HUES6 (cell line): Measurements from ENCODE around the gene GPR157.
"Not testable (repeated sequence)": the region's sequence is repeated elsewhere in the genome, so short reads cannot be mapped to it uniquely, and the experiment has no call there.

Experiments used
- H3K27ac ChIP-seq: 2 replicates; pipeline ENCODE4 v1.7.0; 2013; ENCODE audit warnings: low read depth, mild to moderate bottlenecking, low read length, inconsistent platforms
- H3K27me3 ChIP-seq: 2 replicates; pipeline ENCODE4 v1.6.1; 2013; ENCODE audit warnings: low read length; ENCODE audit not compliant: control insufficient read depth, insufficient read depth
- H3K36me3 ChIP-seq: 2 replicates; pipeline ENCODE4 v1.6.1; 2013; ENCODE audit warnings: low read length; ENCODE audit not compliant: control insufficient read depth, insufficient read depth
- H3K4me1 ChIP-seq: 2 replicates; pipeline ENCODE4 v1.6.1; 2013; ENCODE audit warnings: low read length; ENCODE audit not compliant: control insufficient read depth, insufficient read depth
- H3K4me3 ChIP-seq: 2 replicates; pipeline ENCODE4 v1.5.1; 2013; ENCODE audit warnings: low read depth, low read length
- H3K9ac ChIP-seq: one replicate; pipeline ENCODE4 v1.6.1; 2013; ENCODE audit warnings: mild to moderate bottlenecking, low read length
- H3K9me3 ChIP-seq: 2 replicates; pipeline ENCODE4 v1.6.1; 2013; ENCODE audit warnings: low read depth, low read length; ENCODE audit not compliant: control insufficient read depth, insufficient read depth

GPR157 gene

GRCh38 chr1:9161342-9161741 is 32.4 kb upstream of the GPR157 start:
- Histone ChIP-seq H3K9me3 (no peaks in the 10 kb centered on the region), H3K4me3 (no peak overlapping the region), H3K27ac (no peak overlapping the region), H3K4me1 (peaks cover 24% of the 10 kb centered on the region), H3K27me3 (no peaks in the 10 kb centered on the region), H3K36me3 (0 out of 2 replicates have a peak, but pooled peaks cover 3% of the 10 kb centered on the region), H3K9ac (no peak overlapping the region)

- Histone ChIP-seq H3K4me1 (peaks cover 17% of the 10 kb centered on the region), H3K27ac (no peak overlapping the region), H3K27me3 (no peaks in the 10 kb centered on the region), H3K9ac (no peak overlapping the region), H3K36me3 (0 out of 2 replicates have a peak, but pooled peaks cover 3% of the 10 kb centered on the region), H3K9me3 (no peaks in the 10 kb centered on the region), H3K4me3 (no peak overlapping the region)
These were observed 31.3 kb upstream of the GPR157 start for GRCh38 chr1:9160079-9160717.

GRCh38 chr1:9155879-9156278 is 27.0 kb upstream of the GPR157 start:
- H3K4me3 ChIP-seq: no peak overlapping the region
- no peaks in the 10 kb centered on the region for H3K4me1 ChIP-seq
- peaks cover 27% of the 10 kb centered on the region for H3K36me3 ChIP-seq
- no peaks in the 10 kb centered on the region for H3K27me3 ChIP-seq
- H3K27ac ChIP-seq: no peak overlapping the region
- H3K9ac ChIP-seq: no peak overlapping the region
- no peaks in the 10 kb centered on the region for H3K9me3 ChIP-seq

GRCh38 chr1:9155405-9155804 is 26.5 kb upstream of the GPR157 start:
- H3K4me1 ChIP-seq, H3K9ac ChIP-seq: not testable (repeated sequence)
- H3K36me3 ChIP-seq: peaks cover 32% of the 10 kb centered on the region

GRCh38 chr1:9153152-9153551 is 24.2 kb upstream of the GPR157 start:
- Histone ChIP-seq H3K27me3 (no peaks in the 10 kb centered on the region), H3K9me3 (no peaks in the 10 kb centered on the region), H3K4me3 (no peak overlapping the region), H3K36me3 (peaks cover 44% of the 10 kb centered on the region), H3K9ac (no peak overlapping the region), H3K4me1 (no peaks in the 10 kb centered on the region), H3K27ac (no peak overlapping the region)

More at GRCh38 chr1:9155405-9155804, 26.5 kb upstream of the GPR157 start:
- H3K9me3 ChIP-seq, H3K27ac ChIP-seq, H3K27me3 ChIP-seq, H3K4me3 ChIP-seq: not testable (repeated sequence)

- Histone ChIP-seq H3K4me3 (no peak overlapping the region), H3K9ac (no peak overlapping the region), H3K27ac (no peak overlapping the region), H3K9me3 (no peaks in the 10 kb centered on the region), H3K36me3 (peaks cover 44% of the 10 kb centered on the region), H3K27me3 (no peaks in the 10 kb centered on the region), H3K4me1 (no peaks in the 10 kb centered on the region)
These were observed 23.6 kb upstream of the GPR157 start for GRCh38 chr1:9152535-9152934.

GRCh38 chr1:9151328-9151860 is 22.5 kb upstream of the GPR157 start:
- Histone ChIP-seq H3K4me1 (0 out of 2 replicates have a peak, but pooled peaks cover 1% of the 10 kb centered on the region), H3K36me3 (peaks cover 41% of the 10 kb centered on the region), H3K27ac (no peak overlapping the region), H3K9me3 (no peaks in the 10 kb centered on the region), H3K9ac (no peak overlapping the region), H3K27me3 (no peaks in the 10 kb centered on the region), H3K4me3 (no peak overlapping the region)

- H3K9ac ChIP-seq: no peak overlapping the region
- H3K9me3 ChIP-seq: no peaks in the 10 kb centered on the region
- 0 out of 2 replicates have a peak, but pooled peaks cover 4% of the 10 kb centered on the region for H3K4me1 ChIP-seq
- H3K27ac ChIP-seq: no peak overlapping the region
- H3K36me3 ChIP-seq: peaks cover 41% of the 10 kb centered on the region
- H3K27me3 ChIP-seq: no peaks in the 10 kb centered on the region
- H3K4me3 ChIP-seq: no peak overlapping the region
These were observed 21.9 kb upstream of the GPR157 start for GRCh38 chr1:9150582-9151327.

GRCh38 chr1:9149837-9150581 is 21.1 kb upstream of the GPR157 start:
- no peak overlapping the region for H3K4me3 ChIP-seq
- H3K9ac ChIP-seq: no peak overlapping the region
- H3K4me1 ChIP-seq: 0 out of 2 replicates have a peak, but pooled peaks cover 4% of the 10 kb centered on the region
- no peaks in the 10 kb centered on the region for H3K9me3 ChIP-seq
- H3K36me3 ChIP-seq: peaks cover 41% of the 10 kb centered on the region
- H3K27me3 ChIP-seq: no peaks in the 10 kb centered on the region
- no peak overlapping the region for H3K27ac ChIP-seq

GRCh38 chr1:9149151-9149550 is 20.2 kb upstream of the GPR157 start:
- Histone ChIP-seq H3K4me3 (no peak overlapping the region), H3K4me1 (0 out of 2 replicates have a peak, but pooled peaks cover 4% of the 10 kb centered on the region), H3K27ac (no peak overlapping the region), H3K9me3 (no peaks in the 10 kb centered on the region), H3K36me3 (peaks cover 41% of the 10 kb centered on the region), H3K27me3 (no peaks in the 10 kb centered on the region), H3K9ac (no peak overlapping the region)
